A673 (cell line): ENCODE results near the gene MAST3. TPM values are rescaled to one million over a fixed set of nuclear protein-coding genes. Genes with fewer than 3 reads are reported as not detected.

ENCODE experiments used
- BruUV-seq: library from RNA; stranded (reverse); fragments of 400-500 nt; replicated peaks from 2 replicates; lab custom pipeline; 2021; lab: Mats Ljungman, UMichigan
- CTCF ChIA-PET: fragments of 300-600 bp; sonication (Branson Sonifier 250); formaldehyde crosslinking; loops from one replicate; lab custom pipeline; 2022; ENCODE audit warnings: antibody characterized with exemption; lab: Charles Lee
- POLR2A ChIA-PET: fragments of 300-600 bp; sonication (Branson Sonifier 250); formaldehyde crosslinking; loops from one replicate; lab custom pipeline; 2022; ENCODE audit warnings: antibody characterized with exemption; ENCODE audit not compliant: low non-redundant PET; lab: Charles Lee
- DNase-seq: peaks from one replicate; pipeline ENCODE4 v3.0.0-alpha.2; 2015; ENCODE audit warnings: low spot score
- H3K27ac ChIP-seq: fragments of 200-600 bp; sonication (generic); 2 replicates; pipeline ENCODE4 v1.5.1; 2016; ENCODE audit warnings: mixed run types, low read depth, mild to moderate bottlenecking, mixed read lengths, antibody characterized with exemption, low read length; ENCODE audit not compliant: poor library complexity, severe bottlenecking
- H3K27me3 ChIP-seq: fragments of 200-600 bp; sonication (generic); replicated peaks from 2 replicates; pipeline ENCODE4 v1.6.1; 2017; ENCODE audit warnings: mixed run types, low read depth, mild to moderate bottlenecking, mixed read lengths, antibody characterized with exemption, low read length; ENCODE audit not compliant: insufficient read depth, poor library complexity
- H3K36me3 ChIP-seq: fragments of 200-600 bp; sonication (generic); 2 replicates; pipeline ENCODE4 v1.6.1; 2016; ENCODE audit warnings: mixed run types, mild to moderate bottlenecking, mixed read lengths, antibody characterized with exemption, low read length; ENCODE audit not compliant: insufficient read depth, poor library complexity, severe bottlenecking
- H3K4me1 ChIP-seq: fragments of 200-600 bp; sonication (generic); 2 replicates; pipeline ENCODE4 v1.6.1; 2017; ENCODE audit warnings: mixed run types, mild to moderate bottlenecking, mixed read lengths, antibody characterized with exemption, low read length; ENCODE audit not compliant: insufficient read depth, poor library complexity, severe bottlenecking
- H3K4me3 ChIP-seq: fragments of 200-600 bp; sonication (generic); 2 replicates; pipeline ENCODE4 v1.5.1; 2016; ENCODE audit warnings: low read depth, mixed run types, mild to moderate bottlenecking, mixed read lengths, low read length; ENCODE audit not compliant: poor library complexity, severe bottlenecking
- H3K9me3 ChIP-seq: fragments of 200-600 bp; sonication (generic); 2 replicates; pipeline ENCODE4 v1.6.1; 2016; ENCODE audit warnings: mixed run types, low read depth, mild to moderate bottlenecking, mixed read lengths, antibody characterized with exemption, low read length; ENCODE audit not compliant: poor library complexity, severe bottlenecking
- EZH2 ChIP-seq: fragments of 200-600 bp; sonication (generic); IDR thresholded peaks from 2 replicates; pipeline ENCODE4 v1.6.1; 2017; ENCODE audit warnings: borderline replicate concordance, low read depth, mild to moderate bottlenecking, mixed read lengths, antibody characterized with exemption, low read length; ENCODE audit not compliant: poor library complexity, severe bottlenecking
- intact Hi-C: fragments of 100-400 bp; cut with micrococcal nuclease; formaldehyde crosslinking; loops from one replicate; pipeline ENCODE4 v1.10.0; 2022; ENCODE audit not compliant: unreplicated experiment
- total RNA-seq: library from RNA; stranded (reverse); gene quantifications from 2 replicates; pipeline ENCODE4 v1.2.3, GENCODE V29; 2021
- TF ChIP-seq, protein P1 (sequence below): fragments of 300-800, 200-600 bp; sonication (generic); conservative IDR thresholded peaks from 2 replicates; pipeline ENCODE4 v1.5.1; 2017; ENCODE audit warnings: low read depth, mild to moderate bottlenecking, antibody characterized with exemption, low read length, moderate library complexity, mixed read lengths

Gene MAST3
- total RNA-seq, 1 experiment from 2014 or later, result 5.1 TPM

- H3K4me1 ChIP-seq, result peaks cover 6% of the 10 kb centered on the region
- no peaks in the 10 kb centered on the region for H3K36me3 ChIP-seq
- intact Hi-C loops, result no loop called here
- ChIA-PET POLR2A (no interaction called here), CTCF (no interaction called here)
- H3K4me3 ChIP-seq, result no peak overlapping the region
- no TSS peak for BruUV-seq
- H3K27me3 ChIP-seq, result no peaks in the 10 kb centered on the region
- H3K27ac ChIP-seq, result no peak overlapping the region
- H3K9me3 ChIP-seq, result no peaks in the 10 kb centered on the region
- no peak for TF ChIP-seq EZH2
- TF ChIP-seq, protein P1, sequence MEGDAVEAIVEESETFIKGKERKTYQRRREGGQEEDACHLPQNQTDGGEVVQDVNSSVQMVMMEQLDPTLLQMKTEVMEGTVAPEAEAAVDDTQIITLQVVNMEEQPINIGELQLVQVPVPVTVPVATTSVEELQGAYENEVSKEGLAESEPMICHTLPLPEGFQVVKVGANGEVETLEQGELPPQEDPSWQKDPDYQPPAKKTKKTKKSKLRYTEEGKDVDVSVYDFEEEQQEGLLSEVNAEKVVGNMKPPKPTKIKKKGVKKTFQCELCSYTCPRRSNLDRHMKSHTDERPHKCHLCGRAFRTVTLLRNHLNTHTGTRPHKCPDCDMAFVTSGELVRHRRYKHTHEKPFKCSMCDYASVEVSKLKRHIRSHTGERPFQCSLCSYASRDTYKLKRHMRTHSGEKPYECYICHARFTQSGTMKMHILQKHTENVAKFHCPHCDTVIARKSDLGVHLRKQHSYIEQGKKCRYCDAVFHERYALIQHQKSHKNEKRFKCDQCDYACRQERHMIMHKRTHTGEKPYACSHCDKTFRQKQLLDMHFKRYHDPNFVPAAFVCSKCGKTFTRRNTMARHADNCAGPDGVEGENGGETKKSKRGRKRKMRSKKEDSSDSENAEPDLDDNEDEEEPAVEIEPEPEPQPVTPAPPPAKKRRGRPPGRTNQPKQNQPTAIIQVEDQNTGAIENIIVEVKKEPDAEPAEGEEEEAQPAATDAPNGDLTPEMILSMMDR, result no peak
- DNase-seq, result no peak
Measured at GRCh38 chr19:18060472-18060871, 37.1 kb upstream of the MAST3 start.

DNA sequence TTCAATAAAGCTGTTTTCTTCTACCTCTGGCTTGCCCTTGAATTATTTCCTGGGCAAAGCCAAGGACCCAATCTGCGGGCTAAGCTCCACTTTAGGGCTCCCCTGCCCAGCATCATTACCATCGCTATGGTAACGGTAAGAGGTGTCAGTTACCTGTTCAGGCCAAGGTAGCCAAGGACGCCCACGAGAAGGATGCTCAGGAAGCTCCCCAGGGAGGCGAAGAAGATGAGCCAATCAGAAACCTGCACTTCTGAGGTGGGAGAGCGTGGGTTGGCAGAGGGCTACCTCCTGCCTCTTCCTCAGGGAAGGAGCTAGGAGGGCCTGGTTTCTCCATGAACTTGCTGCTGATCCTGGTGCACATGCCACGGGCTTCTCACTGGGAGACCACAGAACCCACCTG lies 35.5 kb upstream of the MAST3 start:
- Histone ChIP-seq H3K4me1 (peaks cover 6% of the 10 kb centered on the region), H3K27ac (no peak overlapping the region), H3K36me3 (no peaks in the 10 kb centered on the region), H3K27me3 (no peaks in the 10 kb centered on the region), H3K4me3 (no peak overlapping the region), H3K9me3 (no peaks in the 10 kb centered on the region)
- no peak for DNase-seq
- POLR2A ChIA-PET, result no interaction called here
- CTCF ChIA-PET, result interaction anchor here (0.6 to 0.7 kb wide), 2 partner anchors 124 to 260 kb away, joined by 4 to 5 read pairs; no protein-coding TSS in a partner anchor
- BruUV-seq, result no TSS peak
- intact Hi-C loops, result no loop called here
- TF ChIP-seq EZH2, result no peak
- TF ChIP-seq, protein P1, result no peak

DNA sequence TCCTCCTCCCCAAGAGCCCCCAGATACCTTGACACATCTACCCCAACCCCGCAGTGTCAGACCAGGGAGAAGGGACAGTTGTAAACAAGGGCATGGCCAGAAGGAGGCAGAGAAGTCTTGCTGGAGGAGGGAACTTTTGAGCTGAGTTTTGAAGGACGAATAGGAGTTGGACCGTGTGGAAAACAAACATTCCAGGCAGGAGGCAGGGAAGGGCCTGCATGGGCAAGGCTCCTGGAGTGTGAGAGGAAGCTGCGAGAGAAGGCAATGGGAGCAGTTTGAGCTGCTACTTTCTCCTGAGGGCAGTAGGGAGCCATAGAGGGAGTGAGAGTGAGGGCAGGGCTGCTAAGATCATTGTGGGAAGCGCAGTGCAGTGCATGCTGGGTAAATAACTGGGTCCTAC lies 34.1 kb upstream of the MAST3 start:
- no peaks in the 10 kb centered on the region for H3K9me3 ChIP-seq
- no peaks in the 10 kb centered on the region for H3K27me3 ChIP-seq
- TF ChIP-seq, protein P1, result peak; percentile 36
- TF ChIP-seq EZH2, result no peak
- DNase-seq, result no peak
- ChIA-PET POLR2A (no interaction called here), CTCF (no interaction called here)
- no peaks in the 10 kb centered on the region for H3K4me1 ChIP-seq
- H3K36me3 ChIP-seq, result no peaks in the 10 kb centered on the region
- H3K27ac ChIP-seq, result no peak overlapping the region
- no TSS peak for BruUV-seq
- intact Hi-C loops, result no loop called here
- H3K4me3 ChIP-seq, result no peak overlapping the region
